ENCODE results near the gene NDUFA8.
A peak's percentile ranks its signal among the peaks of the same experiment; 100 is the strongest.

The NDUFA8 gene

GRCh38 chr9:122095010-122095767 lies 64.4 kb downstream of the NDUFA8 start:
- peak; percentile 62 for DNase-seq
